CD4-positive, alpha-beta T cell (primary cell): ENCODE measurements around the gene AP2B1. TPM values are rescaled to one million over a fixed set of nuclear protein-coding genes. Genes with fewer than 3 reads are reported as not detected.

ENCODE experiments used
- ATAC-seq: fragments of 200-7000 bp; cut with Tn5 transposase; one replicate; pipeline ENCODE4 v1.10.0; 2022; ENCODE audit warnings: mild to moderate bottlenecking; ENCODE audit not compliant: poor library complexity
- CTCF ChIA-PET: fragments of 350-600 bp; sonication (Branson Sonifier 250); formaldehyde crosslinking; loops from one replicate; lab custom pipeline; 2021; ENCODE audit warnings: antibody characterized with exemption, inconsistent platforms; lab: Charles Lee
- POLR2A ChIA-PET: fragments of 350-600 bp; sonication (Branson Sonifier 250); formaldehyde crosslinking; loops from one replicate; lab custom pipeline; 2021; ENCODE audit warnings: antibody characterized with exemption, inconsistent platforms; lab: Charles Lee
- DNase-seq, 14 experiments: peaks; one replicate each; pipeline ENCODE4 v3.0.0-alpha.2; 2013 to 2020; ENCODE audit warnings: mixed read lengths in 2 of 14
- H3K27ac ChIP-seq, 2 donors: one replicate each; pipeline versions ENCODE4 v1.5.1 to v1.7.0; 2013; ENCODE audit warnings: low read length in 2 of 2, low read depth in 1 of 2, mild to moderate bottlenecking in 1 of 2
- H3K27me3 ChIP-seq, 2 experiments: 1 replicate in 1 of 2; 2 replicates in 1 of 2; pipeline versions ENCODE4 v1.6.1 to v1.7.0; 2013; ENCODE audit warnings: low read length in 2 of 2, control low read depth in 1 of 2, mild to moderate bottlenecking in 1 of 2, moderate library complexity in 1 of 2; ENCODE audit not compliant: insufficient read depth in 2 of 2, control insufficient read depth in 1 of 2
- H3K36me3 ChIP-seq: one replicate; pipeline ENCODE4 v1.6.1; 2013; ENCODE audit warnings: low read length, control low read depth; ENCODE audit not compliant: insufficient read depth
- H3K4me1 ChIP-seq: one replicate; pipeline ENCODE4 v1.6.1; 2013; ENCODE audit warnings: low read length, control low read depth; ENCODE audit not compliant: insufficient read depth
- H3K4me3 ChIP-seq: one replicate; pipeline ENCODE4 v1.5.1; 2013; ENCODE audit warnings: mild to moderate bottlenecking, low read length, moderate library complexity
- H3K9me3 ChIP-seq, 2 experiments: 1 replicate in 1 of 2; 2 replicates in 1 of 2; pipeline versions ENCODE4 v1.6.1 to v1.7.0; 2013; ENCODE audit warnings: low read length in 2 of 2, mild to moderate bottlenecking in 2 of 2, control low read depth in 1 of 2, moderate library complexity in 1 of 2; ENCODE audit not compliant: control insufficient read depth in 1 of 2, insufficient read depth in 1 of 2
- H3K27ac Mint-ChIP-seq: one replicate; pipeline ENCODE4 v1.8.0; 2020; ENCODE audit warnings: mixed read lengths
- H3K27me3 Mint-ChIP-seq: one replicate; pipeline ENCODE4 v1.8.0; 2021; ENCODE audit warnings: mixed read lengths
- H3K36me3 Mint-ChIP-seq: one replicate; pipeline ENCODE4 v1.8.0; 2021; ENCODE audit warnings: low read depth, mixed read lengths
- H3K4me1 Mint-ChIP-seq: one replicate; pipeline ENCODE4 v1.8.0; 2021; ENCODE audit warnings: low read depth, mixed read lengths
- H3K4me3 Mint-ChIP-seq: one replicate; pipeline ENCODE4 v1.8.0; 2020; ENCODE audit warnings: mild to moderate bottlenecking, mixed read lengths
- H3K9me3 Mint-ChIP-seq: one replicate; pipeline ENCODE4 v1.8.0; 2020; ENCODE audit warnings: mixed read lengths
- CTCF ChIP-seq: fragments of 200-600 bp; IDR thresholded peaks from one replicate; pipeline ENCODE4 v1.8.0; 2022; ENCODE audit warnings: antibody characterized with exemption, mild to moderate bottlenecking
- intact Hi-C, 2 experiments: fragments of 100-400 bp; cut with DNase I in 1 of 2; cut with micrococcal nuclease in 1 of 2; formaldehyde crosslinking; loops; one replicate each; pipeline versions ENCODE4 v1.15.1 to v1.9.0; 2023 to 2025; cut with DNase I, micrococcal nuclease
- total RNA-seq, 174 experiments: library from RNA in 2 of 174; stranded (reverse) in 2 of 174; gene quantifications; one replicate each; pipeline ENCODE4 v1.2.3 and lab custom pipeline; 2021 to 2026

Gene AP2B1
- total RNA-seq, 2 experiments from 2014 or later = 67.0 to 69.2 TPM

GRCh38 chr17:35553310-35553709, 33.8 kb upstream of the AP2B1 start:
- CTCF ChIA-PET = interaction anchor here (1.0 kb wide), 1 partner anchor 241 kb away, joined by 3 read pairs; no protein-coding TSS in a partner anchor
- Mint-ChIP-seq H3K27ac (no peak overlapping the region), H3K4me3 (no peak overlapping the region), H3K4me1 (no peaks in the 10 kb centered on the region), H3K27me3 (no peaks in the 10 kb centered on the region), H3K9me3 (no peaks in the 10 kb centered on the region), H3K36me3 (no peaks in the 10 kb centered on the region)
- Histone ChIP-seq H3K4me3 (no peak overlapping the region), H3K36me3 (no peaks in the 10 kb centered on the region), H3K9me3 (no peaks in the 10 kb centered on the region), H3K27ac (no peak overlapping the region), H3K4me1 (no peaks in the 10 kb centered on the region), H3K27me3 (peaks cover 0 to 3% of the 10 kb centered on the region in 2 experiments)
- no peak for TF ChIP-seq CTCF
- DNase-seq (no peak), ATAC-seq (no peak)
- POLR2A ChIA-PET = no interaction called here
- intact Hi-C loops = no loop called here

- CTCF ChIA-PET = no interaction called here
- intact Hi-C loops = loop anchor here in 1 of 2 experiments (5.0 kb wide), 1 partner anchor 193 kb away; no protein-coding TSS in a partner anchor
- no peak for DNase-seq
Measured at GRCh38 chr17:35554668-35555067, 32.5 kb upstream of the AP2B1 start.

GRCh38 chr17:35555691-35556090, 31.4 kb upstream of the AP2B1 start:
- POLR2A ChIA-PET = no interaction called here
- ATAC-seq = no peak
- Histone ChIP-seq H3K36me3 (no peaks in the 10 kb centered on the region), H3K4me1 (no peaks in the 10 kb centered on the region), H3K9me3 (no peaks in the 10 kb centered on the region), H3K27me3 (peaks cover 0 to 5% of the 10 kb centered on the region in 2 experiments), H3K4me3 (no peak overlapping the region), H3K27ac (no peak overlapping the region)
- Mint-ChIP-seq H3K36me3 (no peaks in the 10 kb centered on the region), H3K9me3 (no peaks in the 10 kb centered on the region), H3K4me1 (no peaks in the 10 kb centered on the region), H3K27ac (no peak overlapping the region), H3K4me3 (no peak overlapping the region), H3K27me3 (peaks cover 8% of the 10 kb centered on the region)
- peak in 1 of 14 experiments; percentile 34 for DNase-seq
- intact Hi-C loops = loop anchor here in 1 of 2 experiments (5.0 kb wide), 1 partner anchor 192 kb away; no protein-coding TSS in a partner anchor
- CTCF ChIA-PET = interaction anchor here (0.8 kb wide), 1 partner anchor 57 kb away, joined by 3 read pairs; no protein-coding TSS in a partner anchor
- TF ChIP-seq CTCF = no peak

More at GRCh38 chr17:35554668-35555067, 32.5 kb upstream of the AP2B1 start:
- Histone ChIP-seq H3K27me3 (peaks cover 0 to 5% of the 10 kb centered on the region in 2 experiments), H3K4me3 (no peak overlapping the region), H3K27ac (no peak overlapping the region), H3K36me3 (no peaks in the 10 kb centered on the region), H3K9me3 (no peaks in the 10 kb centered on the region), H3K4me1 (no peaks in the 10 kb centered on the region)
- no peak for ATAC-seq
- no peak overlapping the region for H3K27ac Mint-ChIP-seq
- no peak overlapping the region for H3K4me3 Mint-ChIP-seq
- H3K9me3 Mint-ChIP-seq = no peaks in the 10 kb centered on the region
- H3K4me1 Mint-ChIP-seq = no peaks in the 10 kb centered on the region
- H3K36me3 Mint-ChIP-seq = no peaks in the 10 kb centered on the region
- no peak for TF ChIP-seq CTCF
- H3K27me3 Mint-ChIP-seq = peaks cover 6% of the 10 kb centered on the region
- POLR2A ChIA-PET = interaction anchor here (0.6 kb wide), 1 partner anchor 393 kb away, joined by 5 read pairs; no protein-coding TSS in a partner anchor
